Activated CD8-positive, alpha-beta memory T cell treated with anti-CD3 and anti-CD28 coated beads, Interleukin-2, amount 50 U/mL, for 4 hours (primary cell): ENCODE measurements around the gene RPS21.

Experiments used
- DNase-seq: peaks from one replicate; pipeline ENCODE4 v3.0.0-alpha.2; 2020

The RPS21 gene

GRCh38 chr20:62400021-62400420 is 13.1 kb downstream of the RPS21 start:
- DNase-seq: no peak

- no peak for DNase-seq
Observed at GRCh38 chr20:62400541-62400940, 13.6 kb downstream of the RPS21 start.

GRCh38 chr20:62401331-62401779 is 14.5 kb downstream of the RPS21 start:
- DNase-seq: no peak

- no peak for DNase-seq
Observed at GRCh38 chr20:62402456-62403150, 15.7 kb downstream of the RPS21 start.

GRCh38 chr20:62403331-62403730 is 16.4 kb downstream of the RPS21 start:
- DNase-seq: no peak

GRCh38 chr20:62404112-62404665 is 17.3 kb downstream of the RPS21 start:
- DNase-seq: no peak

GRCh38 chr20:62404761-62405107 is 17.8 kb downstream of the RPS21 start:
- no peak for DNase-seq

- no peak for DNase-seq
Observed at GRCh38 chr20:62405108-62405980, 18.4 kb downstream of the RPS21 start.

- no peak for DNase-seq
Observed at GRCh38 chr20:62405981-62406513, 19.1 kb downstream of the RPS21 start.

GRCh38 chr20:62406635-62407176 is 19.8 kb downstream of the RPS21 start:
- DNase-seq: no peak

- DNase-seq: peak; percentile 90
Observed at GRCh38 chr20:62407221-62407992, 20.5 kb downstream of the RPS21 start, which contains the start of gene CABLES2. CABLES2 (minus strand) TSS chr20:62407285; CDS start chr20:62407276, 9 bp downstream.

- DNase-seq: no peak
Observed at GRCh38 chr20:62408055-62408454, 21.2 kb downstream of the RPS21 start.

- no peak for DNase-seq
Observed at GRCh38 chr20:62408640-62409039, 21.7 kb downstream of the RPS21 start.

GRCh38 chr20:62409086-62409853 is 22.4 kb downstream of the RPS21 start:
- no peak for DNase-seq

GRCh38 chr20:62409931-62410745 is 23.2 kb downstream of the RPS21 start:
- DNase-seq: no peak

- DNase-seq: no peak
Observed at GRCh38 chr20:62410746-62411478, 24.0 kb downstream of the RPS21 start.

GRCh38 chr20:62411479-62412193 is 24.7 kb downstream of the RPS21 start:
- no peak for DNase-seq

- DNase-seq: no peak
Observed at GRCh38 chr20:62412194-62413024, 25.5 kb downstream of the RPS21 start.
